HG03135 (cell line): ENCODE results near the gene EPB41L2.
"Not testable (repeated sequence)": the region's sequence is repeated elsewhere in the genome, so short reads cannot be mapped to it uniquely, and the experiment has no call there.

ENCODE experiments used
- ATAC-seq: cut with Tn5 transposase; IDR thresholded peaks from one replicate; pipeline ENCODE4 v1.9.1; 2021; ENCODE audit warnings: mild to moderate bottlenecking, moderate library complexity; ENCODE audit not compliant: unreplicated experiment

Gene EPB41L2

DNA sequence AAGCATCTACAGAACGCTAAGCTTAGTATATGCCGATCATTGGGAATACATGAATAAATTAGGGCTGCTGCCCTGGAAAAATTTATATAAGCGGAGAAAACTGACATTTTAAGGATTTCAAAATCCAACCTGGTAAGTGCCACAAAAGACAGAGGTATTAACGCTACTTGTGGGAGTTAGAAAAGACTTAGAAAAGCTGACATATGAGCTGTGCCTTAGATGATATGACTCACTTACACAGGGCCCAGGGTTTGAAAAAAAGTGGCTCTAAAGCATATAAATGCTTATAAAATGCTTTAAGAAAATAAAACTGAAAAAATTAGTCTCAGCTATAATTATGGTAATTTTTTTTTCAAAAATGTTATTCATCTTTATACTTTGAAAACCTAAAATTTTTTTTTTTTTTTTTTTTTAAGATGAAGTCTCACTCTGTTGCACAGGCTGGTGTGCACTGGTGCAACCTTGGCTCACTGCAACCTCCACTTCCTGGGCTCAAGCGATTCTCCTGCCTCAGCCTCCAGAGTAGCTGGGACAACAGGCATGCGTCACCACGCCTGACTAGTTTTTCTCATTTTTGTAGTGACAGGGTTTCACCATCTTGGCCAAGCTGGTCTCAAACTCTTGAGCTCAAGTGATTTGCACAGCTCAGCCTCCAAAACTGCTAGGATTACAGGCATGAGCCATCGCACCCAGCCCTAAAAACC, 25.7 kb downstream of the EPB41L2 start:
- ATAC-seq: no peak

DNA sequence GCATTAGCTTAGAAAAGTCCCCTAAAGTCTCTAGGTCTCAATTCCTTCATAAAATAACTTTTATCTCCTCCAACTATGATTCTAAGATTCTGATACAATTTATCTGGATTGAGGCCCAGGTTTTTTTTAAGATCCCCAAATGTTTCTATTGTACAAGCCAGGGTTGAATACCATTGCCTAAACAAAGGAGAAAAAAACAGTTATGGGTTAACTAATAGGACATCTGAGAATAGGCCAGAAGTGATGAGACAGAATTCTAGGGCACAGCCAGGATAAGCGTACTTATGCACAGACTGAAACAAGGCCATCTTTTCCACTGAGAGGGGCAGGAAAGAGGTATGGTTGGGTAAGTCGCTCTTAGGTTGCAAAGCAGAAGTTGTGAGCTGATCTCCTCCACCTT, 26.4 kb downstream of the EPB41L2 start:
- ATAC-seq: no peak

DNA sequence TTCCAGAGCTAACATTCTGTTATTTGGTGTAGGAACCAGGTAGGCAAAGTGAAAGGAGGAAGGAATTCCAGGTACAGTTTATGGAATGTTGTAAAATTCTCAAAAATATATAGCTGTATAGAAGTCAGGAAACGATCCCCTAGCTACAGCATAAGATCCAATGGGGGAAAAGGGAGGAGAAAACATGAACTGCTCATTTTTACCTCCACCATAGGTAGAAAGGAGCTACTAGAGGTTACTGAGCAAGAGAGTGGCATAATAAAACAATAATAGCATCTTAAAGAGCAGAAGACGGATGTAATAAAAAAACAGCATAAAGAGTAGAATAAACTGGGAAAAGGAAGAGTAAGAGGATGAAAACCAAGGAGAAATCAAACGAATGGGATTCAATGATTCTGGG, 26.9 kb downstream of the EPB41L2 start:
- no peak for ATAC-seq

DNA sequence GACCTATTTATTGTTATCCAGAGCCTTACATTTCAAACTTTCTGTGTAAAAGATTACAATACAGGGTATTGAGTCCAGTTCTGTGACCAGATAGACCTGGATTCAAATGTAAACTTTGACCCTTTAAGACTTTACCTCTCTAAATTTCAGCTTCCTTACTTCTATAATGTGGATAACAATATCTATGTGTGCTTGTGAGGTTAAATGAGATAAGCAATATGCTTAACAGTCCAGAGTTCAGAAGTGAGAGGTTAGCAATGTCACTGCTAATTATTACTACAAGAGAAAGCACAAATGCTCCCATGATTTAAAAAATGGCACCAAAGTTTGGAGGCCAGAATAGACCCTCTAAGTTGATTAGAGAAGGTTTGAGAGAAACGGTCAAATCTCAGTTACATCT, 27.5 kb downstream of the EPB41L2 start:
- ATAC-seq: no peak

DNA sequence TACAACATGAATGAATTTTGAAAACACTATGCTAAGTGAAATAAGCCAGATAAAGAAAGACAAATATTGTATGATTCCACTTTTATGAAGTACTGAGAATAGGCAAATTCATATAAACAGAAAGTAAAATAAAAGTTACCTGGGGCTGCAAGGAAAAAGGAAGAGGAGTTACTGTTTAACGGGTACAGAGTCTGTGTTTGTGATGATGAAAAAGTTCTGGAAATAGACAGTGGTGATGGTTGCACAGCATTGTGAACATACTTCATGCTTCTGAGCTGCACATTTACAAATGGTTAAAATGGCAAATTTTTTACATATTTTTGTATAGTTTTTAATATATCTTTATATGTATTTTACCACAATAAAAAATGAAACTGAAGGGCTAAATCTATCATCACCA, 29.4 kb downstream of the EPB41L2 start:
- no peak for ATAC-seq

DNA sequence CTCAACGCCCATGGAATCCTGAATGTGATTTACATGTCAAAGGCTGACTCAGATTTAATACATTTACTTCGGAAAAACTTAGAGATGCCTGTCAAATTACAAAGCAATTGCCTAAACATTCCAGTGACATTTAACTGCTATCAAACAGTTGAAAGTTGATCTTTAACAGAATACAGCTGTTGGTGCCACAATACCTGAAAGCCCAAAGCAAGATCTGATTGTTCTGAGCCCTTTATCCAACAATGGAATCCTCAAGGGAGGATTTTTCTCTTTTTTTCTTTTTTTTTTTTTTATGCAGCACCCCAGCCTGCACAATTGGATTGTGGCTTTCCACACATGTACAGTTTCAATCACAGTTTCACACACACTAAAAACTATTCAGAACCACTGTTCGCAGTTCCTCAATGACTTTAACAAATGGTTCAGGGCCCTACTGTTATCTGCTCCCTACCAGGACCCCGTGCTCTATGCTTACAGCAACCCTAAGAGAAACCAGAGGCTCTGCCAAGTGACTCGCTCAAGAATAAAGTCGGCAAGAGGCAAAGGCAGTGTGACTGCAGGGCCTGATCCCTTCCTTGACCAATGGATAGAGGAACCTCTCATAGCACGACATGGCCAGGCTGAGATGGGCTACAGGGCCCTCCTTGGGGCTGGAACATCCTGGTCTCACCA, 33.3 kb downstream of the EPB41L2 start:
- ATAC-seq: peak; percentile 91

DNA sequence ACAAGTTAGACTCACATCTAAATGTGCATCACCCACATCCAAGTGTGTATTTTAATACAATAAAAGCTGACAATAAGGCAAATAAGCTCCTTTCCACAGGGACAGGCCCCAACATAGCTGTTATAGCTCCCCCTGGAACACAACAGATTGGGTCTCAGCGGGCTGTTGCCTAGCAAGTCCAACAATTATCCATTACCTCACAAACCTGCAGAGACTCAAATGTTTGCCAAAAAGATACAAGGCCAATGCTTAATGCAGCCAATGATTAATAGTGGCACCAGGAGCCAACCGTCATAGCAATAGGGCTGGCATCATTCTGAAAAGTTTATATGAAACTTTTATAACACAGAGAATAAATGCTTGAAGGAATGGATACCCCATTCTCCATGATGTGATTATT, 35.7 kb downstream of the EPB41L2 start:
- no peak for ATAC-seq

DNA sequence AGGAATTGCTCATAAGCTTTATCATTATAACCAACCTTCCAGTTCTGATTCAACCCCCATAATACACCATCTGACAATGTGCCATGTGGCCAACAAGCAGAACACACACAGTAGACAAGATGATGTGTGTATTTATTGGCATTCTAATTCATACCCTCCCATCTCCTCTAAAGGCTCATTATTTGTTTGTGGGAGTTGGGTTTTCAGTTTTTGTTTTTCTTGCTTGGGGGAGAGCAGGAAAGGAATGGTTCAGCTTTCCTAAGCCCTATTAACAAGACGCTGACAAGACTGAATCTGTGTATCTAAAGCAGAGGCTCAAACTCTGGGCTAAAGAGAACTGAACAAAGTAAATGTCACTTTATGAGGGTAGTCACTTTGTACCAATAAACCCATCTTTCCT, 36.8 kb downstream of the EPB41L2 start:
- no peak for ATAC-seq

DNA sequence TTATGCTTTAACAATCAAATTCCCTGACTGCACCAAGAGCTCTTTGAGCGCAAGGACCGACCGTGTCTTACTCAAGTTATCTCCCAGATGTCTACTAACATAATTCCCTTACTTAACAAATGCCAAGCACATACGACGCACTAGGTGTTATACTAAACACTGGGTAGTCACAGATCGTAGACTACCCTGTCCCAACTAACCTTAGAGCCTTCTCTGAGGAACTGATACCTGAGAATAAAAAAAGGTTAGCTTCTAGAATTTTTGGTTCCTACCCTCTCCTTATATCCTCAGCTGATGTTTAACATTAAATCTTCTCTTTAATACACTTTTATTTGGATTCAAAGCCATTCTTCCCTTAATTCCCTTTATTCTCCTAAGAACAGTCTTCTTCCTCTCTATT, 38.5 kb downstream of the EPB41L2 start:
- ATAC-seq: no peak

DNA sequence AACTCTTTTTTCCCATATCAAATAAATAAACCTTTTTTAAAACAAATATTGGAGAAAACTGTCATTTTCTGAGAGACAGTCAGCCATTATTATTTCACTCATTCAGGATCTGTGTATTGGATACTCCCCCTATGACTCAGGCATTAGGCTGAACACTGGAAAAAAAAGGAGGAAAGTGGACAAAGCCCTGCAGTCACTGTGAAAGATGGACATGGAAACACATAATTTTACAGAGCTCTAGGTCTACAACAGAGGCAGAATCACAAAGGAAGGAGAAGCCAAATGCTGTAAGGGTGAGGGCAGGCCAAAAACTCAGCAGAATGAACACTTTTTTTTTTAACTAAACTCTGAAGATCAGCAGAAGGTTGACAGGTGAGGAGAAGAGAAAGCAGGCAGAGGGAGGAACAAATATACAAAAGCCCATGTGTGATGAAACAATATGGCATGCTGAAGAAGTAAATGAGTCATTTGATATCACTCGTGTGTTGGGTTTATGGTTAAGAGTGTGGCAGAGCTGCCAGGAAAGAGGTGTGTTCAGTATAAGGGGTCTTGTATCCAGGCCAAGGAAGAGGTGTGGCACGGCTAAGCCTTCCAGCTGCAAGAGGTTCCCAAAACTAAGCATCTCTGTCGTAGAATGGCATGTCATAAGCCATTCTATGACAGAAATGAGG, 39.1 kb downstream of the EPB41L2 start:
- no peak for ATAC-seq

DNA sequence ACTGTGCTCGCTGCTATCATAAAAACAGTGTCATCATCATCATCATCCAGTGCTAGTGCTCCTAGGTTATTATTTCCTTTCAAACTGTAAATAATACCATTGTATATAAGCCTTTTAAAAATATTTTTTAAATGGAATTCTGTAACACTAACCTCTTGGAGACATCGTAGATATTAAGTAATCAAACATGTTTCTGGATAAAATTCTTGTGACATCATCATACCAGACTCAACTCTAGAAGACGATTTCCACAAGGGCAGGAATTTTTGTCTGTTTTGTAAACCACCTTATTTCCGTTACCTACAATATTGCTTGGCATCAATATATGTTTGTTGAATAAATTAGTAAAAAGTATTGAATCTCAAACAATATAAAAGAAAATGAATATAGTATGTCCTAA, 40.4 kb downstream of the EPB41L2 start:
- ATAC-seq: no peak

DNA sequence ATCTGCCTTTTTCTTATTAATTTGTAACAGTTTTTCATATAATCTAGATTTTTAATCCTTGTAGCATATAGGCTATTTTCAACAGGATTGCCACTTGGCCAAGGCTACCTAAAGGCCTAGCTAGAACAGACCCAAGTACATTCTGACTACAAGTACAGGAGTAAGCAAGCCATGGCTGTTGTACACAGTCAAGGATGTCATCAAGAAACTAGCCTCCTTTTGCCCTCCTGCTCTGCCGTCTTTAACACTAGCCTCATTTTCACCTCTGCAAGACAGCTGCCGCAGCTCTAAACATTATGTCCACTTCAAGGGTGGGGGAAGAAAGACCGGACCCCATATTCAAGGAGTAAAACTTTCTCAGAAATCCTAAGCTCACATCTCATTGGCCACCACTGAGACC, 45.1 kb downstream of the EPB41L2 start:
- no peak for ATAC-seq

DNA sequence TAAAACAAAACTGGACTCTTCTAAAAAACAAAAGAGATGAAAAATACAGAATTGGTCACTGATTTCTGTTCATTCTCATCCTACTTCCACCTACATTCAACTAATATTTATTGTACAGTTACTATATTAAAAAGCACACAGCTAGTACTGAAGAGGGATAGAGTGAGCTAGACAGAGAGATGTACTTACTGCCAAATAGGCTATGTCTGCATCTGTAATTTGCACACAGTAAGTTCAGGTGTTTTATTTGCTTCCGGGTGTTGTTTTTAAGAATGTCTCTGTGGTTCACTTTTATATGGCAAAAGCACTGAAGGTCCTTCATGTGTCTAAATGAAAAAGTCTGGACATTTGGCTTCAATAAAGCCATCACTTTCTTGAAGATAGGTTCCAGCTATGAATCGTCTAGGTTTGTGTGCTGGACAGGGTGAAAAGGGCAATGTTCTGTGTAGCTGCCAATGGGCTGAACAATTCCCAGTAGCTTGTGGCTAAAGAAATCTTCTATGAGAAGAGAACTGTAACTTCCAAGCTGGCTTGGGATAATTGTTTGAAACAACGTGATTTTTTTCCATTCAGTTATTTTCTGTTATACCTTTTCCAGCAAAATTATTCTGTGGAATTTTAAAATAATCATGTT, 47.3 kb downstream of the EPB41L2 start:
- ATAC-seq: no peak

DNA sequence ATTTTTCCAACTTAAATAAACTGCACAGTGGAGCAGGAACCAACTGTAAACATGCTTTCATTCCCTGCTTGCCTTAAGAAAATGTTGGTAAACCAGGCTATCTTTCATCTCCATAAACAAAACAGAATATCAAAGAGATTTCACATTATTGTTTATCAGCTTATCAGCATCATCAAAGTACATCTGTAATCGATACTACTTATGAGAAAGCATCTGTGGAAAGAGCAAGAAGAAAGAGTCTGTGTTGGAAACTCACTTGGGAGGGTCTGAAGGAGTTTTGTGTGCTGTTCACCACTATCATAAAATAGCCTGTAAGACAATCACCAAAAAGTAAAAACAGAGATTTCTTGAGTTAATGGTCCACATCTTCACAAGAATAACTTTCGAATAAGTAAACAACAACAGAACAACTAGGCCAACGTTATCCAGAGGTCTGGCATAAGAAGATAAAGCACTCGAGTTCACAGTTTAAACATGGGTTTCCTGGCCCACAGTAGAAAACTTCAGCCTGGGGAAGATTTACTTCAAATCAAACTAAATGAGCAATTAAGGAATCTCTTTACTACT, 47.9 kb downstream of the EPB41L2 start:
- no peak for ATAC-seq

DNA sequence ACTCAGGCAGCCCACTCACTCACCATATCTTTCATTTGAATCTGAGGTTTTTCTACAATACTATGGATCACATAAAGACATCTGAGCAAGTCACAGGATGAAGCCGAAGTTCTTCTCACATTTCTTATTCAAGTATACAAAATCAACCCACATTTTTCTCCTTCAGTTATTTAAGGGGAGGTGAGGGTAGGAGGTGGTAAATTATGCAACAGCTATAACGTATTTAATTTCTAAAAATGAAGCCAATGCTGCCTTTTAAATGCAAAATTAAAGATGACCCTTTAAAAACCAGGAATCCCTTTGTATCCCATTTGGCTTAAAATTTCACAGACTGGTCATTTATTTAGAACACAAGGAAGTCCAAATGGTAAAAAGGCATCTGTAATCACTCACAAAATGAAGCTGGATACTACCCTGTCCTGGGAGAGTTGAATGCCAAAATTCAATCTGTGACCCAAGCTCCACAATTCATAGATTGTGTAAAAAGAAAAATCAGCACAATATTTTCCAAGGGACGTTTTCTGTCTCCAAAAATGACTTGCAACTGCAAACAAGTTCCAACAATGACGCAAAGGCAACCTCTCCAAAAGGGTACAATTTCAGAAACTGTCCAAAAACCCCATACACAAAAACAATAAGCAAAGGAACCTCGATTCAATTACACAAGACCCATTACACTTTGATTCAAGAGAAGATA, 48.8 kb downstream of the EPB41L2 start:
- no peak for ATAC-seq

DNA sequence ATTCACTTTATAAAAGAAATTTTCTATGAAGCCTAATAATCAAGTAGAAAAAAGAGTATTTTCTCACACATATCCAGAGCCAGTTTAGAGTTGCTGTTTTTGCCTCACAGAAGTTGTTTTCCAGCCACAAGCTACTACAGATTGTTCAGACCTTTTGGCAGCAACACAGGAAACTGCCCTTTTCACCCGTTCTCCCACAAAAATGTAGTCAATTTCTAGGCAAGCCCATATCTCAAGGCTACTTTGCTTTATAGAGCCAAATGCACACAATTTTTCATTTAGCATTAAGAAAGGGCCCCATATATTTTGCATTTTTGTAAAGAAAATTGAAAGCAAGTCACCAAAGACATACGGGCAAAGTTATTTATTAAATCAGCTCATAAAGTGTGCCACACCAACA, 49.5 kb downstream of the EPB41L2 start:
- ATAC-seq: no peak

DNA sequence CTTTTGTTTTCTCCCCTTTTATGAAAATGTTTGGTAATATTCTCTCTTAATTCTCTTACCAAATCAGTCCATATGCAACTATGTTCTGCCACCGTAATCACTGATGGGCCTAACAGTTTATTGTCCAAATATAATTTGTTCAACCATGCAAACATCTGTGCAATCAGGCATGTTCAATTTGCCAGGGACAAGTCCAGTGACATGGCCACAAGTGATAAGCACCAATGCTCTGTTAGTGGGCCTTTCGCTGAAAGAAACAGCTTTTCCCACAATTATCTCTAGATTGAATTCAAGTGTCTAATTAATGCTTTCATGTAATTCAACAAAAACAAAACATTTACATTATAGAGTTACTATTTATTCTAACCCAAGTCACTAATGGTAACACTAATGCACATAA, 53.3 kb downstream of the EPB41L2 start:
- no peak for ATAC-seq

DNA sequence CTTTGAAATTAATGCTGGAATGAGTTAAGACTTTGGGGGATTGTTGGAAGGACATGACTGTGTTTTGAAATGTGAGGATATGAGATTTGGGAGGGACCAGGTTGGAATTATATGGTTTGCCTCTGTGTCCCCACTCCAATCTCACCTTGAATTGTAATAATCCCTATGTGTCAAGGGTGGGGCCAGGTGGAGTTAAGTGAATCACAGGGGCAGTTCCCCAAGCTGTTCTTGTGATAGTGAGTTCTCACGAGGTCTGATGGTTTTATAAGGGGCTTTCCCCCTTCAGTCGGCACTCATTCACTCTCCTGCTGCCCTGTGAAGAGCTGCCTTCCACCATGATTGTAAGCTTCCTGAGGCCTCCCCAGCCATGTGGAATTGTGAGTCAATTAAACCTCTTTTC, 54.1 kb downstream of the EPB41L2 start:
- not testable (repeated sequence) for ATAC-seq

DNA sequence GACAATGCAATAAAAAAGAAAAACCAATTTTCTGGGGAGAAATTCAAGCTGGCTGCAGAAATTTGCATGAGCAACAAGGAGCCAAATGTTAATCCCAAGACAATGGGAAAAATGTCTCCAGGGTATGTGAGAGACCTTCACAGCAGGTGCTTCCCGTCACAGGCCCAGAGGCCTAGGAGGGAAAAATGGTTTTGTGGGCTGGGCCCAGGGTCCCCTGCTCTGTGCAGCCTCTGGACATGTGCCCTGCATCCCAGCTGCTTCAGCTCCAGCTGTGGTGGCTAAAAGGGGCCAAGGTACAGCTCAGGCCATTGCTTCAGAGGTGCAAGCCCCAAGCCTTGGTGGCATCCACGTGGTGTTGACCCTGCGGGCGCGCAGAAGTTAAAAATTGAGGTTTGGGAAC, 55.1 kb downstream of the EPB41L2 start:
- not testable (repeated sequence) for ATAC-seq

DNA sequence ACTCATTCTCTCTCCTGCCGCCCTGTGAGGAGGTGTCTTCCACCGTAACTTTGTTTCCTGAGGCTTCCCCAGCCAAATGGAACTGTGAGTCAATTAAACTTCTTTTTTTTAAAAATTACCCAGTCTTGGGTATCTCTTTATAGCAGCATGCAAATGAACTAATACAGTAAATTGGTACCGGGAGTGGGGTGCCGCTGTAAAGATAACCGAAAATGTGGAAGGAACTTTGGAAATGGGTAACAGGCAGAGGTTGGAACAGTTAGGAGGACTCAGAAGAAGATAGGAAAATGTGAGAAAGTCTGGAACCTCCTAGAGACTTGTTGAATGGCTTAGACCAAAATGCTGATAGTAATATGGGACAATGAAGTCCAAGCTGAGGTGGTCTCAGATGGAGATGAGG, 55.8 kb downstream of the EPB41L2 start:
- no peak for ATAC-seq
